Mesendoderm (in vitro differentiated cells): ENCODE results near the gene DSCAML1.

ENCODE experiments used
- DNase-seq: peaks from one replicate; pipeline ENCODE4 v3.0.0; 2013
- H2AK5ac ChIP-seq: 2 replicates; pipeline ENCODE4 v1.6.1; 2013; ENCODE audit warnings: low read length, inconsistent platforms
- H2BK120ac ChIP-seq: 2 replicates; pipeline ENCODE4 v1.6.1; 2013; ENCODE audit warnings: low read depth, mild to moderate bottlenecking, low read length, moderate library complexity, mixed read lengths
- H2BK15ac ChIP-seq: replicated peaks from 2 replicates; pipeline ENCODE4 v1.6.1; 2013; ENCODE audit warnings: low read depth, mild to moderate bottlenecking, moderate library complexity
- H2BK5ac ChIP-seq: 2 replicates; pipeline ENCODE4 v1.6.1; 2013; ENCODE audit warnings: low read length, inconsistent platforms
- H3K18ac ChIP-seq: 2 replicates; pipeline ENCODE4 v1.6.1; 2013; ENCODE audit warnings: mild to moderate bottlenecking, low read length, mixed read lengths
- H3K23ac ChIP-seq: one replicate; pipeline ENCODE4 v1.6.1; 2013; ENCODE audit warnings: low read length
- H3K27ac ChIP-seq: 2 replicates; pipeline ENCODE4 v1.5.1; 2013; ENCODE audit warnings: low read depth, mild to moderate bottlenecking, inconsistent platforms, low read length, moderate library complexity
- H3K27me3 ChIP-seq: 2 replicates; pipeline ENCODE4 v1.6.1; 2013; ENCODE audit warnings: low read length, control low read depth, mild to moderate bottlenecking, inconsistent platforms; ENCODE audit not compliant: insufficient read depth, poor library complexity
- H3K36me3 ChIP-seq: 2 replicates; pipeline ENCODE4 v1.6.1; 2013; ENCODE audit warnings: low read length, inconsistent platforms; ENCODE audit not compliant: control insufficient read depth, insufficient read depth
- H3K4ac ChIP-seq: one replicate; pipeline ENCODE4 v1.6.1; 2013; ENCODE audit warnings: low read depth, mild to moderate bottlenecking, low read length, moderate library complexity
- H3K4me1 ChIP-seq: 2 replicates; pipeline ENCODE4 v1.6.1; 2013; ENCODE audit warnings: low read depth, low read length, inconsistent platforms; ENCODE audit not compliant: control insufficient read depth
- H3K4me2 ChIP-seq: 2 replicates; pipeline ENCODE4 v1.6.1; 2013; ENCODE audit warnings: low read length
- H3K4me3 ChIP-seq: 2 replicates; pipeline ENCODE4 v1.5.1; 2013; ENCODE audit warnings: mild to moderate bottlenecking, low read length
- H3K56ac ChIP-seq: one replicate; pipeline ENCODE4 v1.6.1; 2013; ENCODE audit warnings: low read length
- H3K79me1 ChIP-seq: 2 replicates; pipeline ENCODE4 v1.6.1; 2013; ENCODE audit warnings: low read length, inconsistent platforms
- H3K79me2 ChIP-seq: 2 replicates; pipeline ENCODE4 v1.6.1; 2013; ENCODE audit warnings: mild to moderate bottlenecking, low read length; ENCODE audit not compliant: control insufficient read depth, insufficient read depth
- H3K9ac ChIP-seq: 2 replicates; pipeline ENCODE4 v1.6.1; 2013; ENCODE audit warnings: low read length, inconsistent platforms
- H4K5ac ChIP-seq: one replicate; pipeline ENCODE4 v1.6.1; 2013; ENCODE audit warnings: low read length
- H4K8ac ChIP-seq: one replicate; pipeline ENCODE4 v1.6.1; 2013; ENCODE audit warnings: low read depth, mild to moderate bottlenecking, control low read depth, low read length, moderate library complexity
- WGBS: extraction: QIAGEN DNeasy Blood & Tissue Kit; methylation state at CpG from one replicate; pipeline ENCODE4 v1.1.7; 2013; ENCODE audit warnings: low lambda C conversion rate, missing lambda C conversion rate; ENCODE audit not compliant: insufficient coverage; ENCODE audit errors: extremely low coverage; 5-methylcytosine and 5-hydroxymethylcytosine counted together

The DSCAML1 gene

GRCh38 chr11:117438371-117439000, 358.5 kb downstream of the DSCAML1 start:
- H3K79me2 ChIP-seq, result no peaks in the 10 kb centered on the region
- WGBS, result no CpG with 5 or more reads among the region's 17 CpGs
- H3K4me3 ChIP-seq, result no peak overlapping the region
- H4K5ac ChIP-seq, result no peak overlapping the region
- no peak overlapping the region for H3K56ac ChIP-seq
- no peak overlapping the region for H3K9ac ChIP-seq
- no peak overlapping the region for H2BK15ac ChIP-seq
- H2BK5ac ChIP-seq, result no peak overlapping the region
- no peak overlapping the region for H3K23ac ChIP-seq
- no peak for DNase-seq
- no peak overlapping the region for H3K4me2 ChIP-seq
- no peak overlapping the region for H4K8ac ChIP-seq
- H3K18ac ChIP-seq, result no peak overlapping the region
- H3K27me3 ChIP-seq, result no peaks in the 10 kb centered on the region
- H3K27ac ChIP-seq, result no peak overlapping the region
- H2AK5ac ChIP-seq, result no peak overlapping the region
- no peak overlapping the region for H3K4ac ChIP-seq
- no peaks in the 10 kb centered on the region for H3K36me3 ChIP-seq
- H3K4me1 ChIP-seq, result no peaks in the 10 kb centered on the region
- no peaks in the 10 kb centered on the region for H3K79me1 ChIP-seq
- H2BK120ac ChIP-seq, result no peak overlapping the region

GRCh38 chr11:117437791-117438130, 359.3 kb downstream of the DSCAML1 start:
- Histone ChIP-seq H4K5ac (no peak overlapping the region), H3K79me2 (no peaks in the 10 kb centered on the region), H3K4me1 (no peaks in the 10 kb centered on the region), H3K56ac (no peak overlapping the region), H3K18ac (no peak overlapping the region), H3K36me3 (no peaks in the 10 kb centered on the region), H3K4ac (no peak overlapping the region), H3K23ac (no peak overlapping the region), H2AK5ac (no peak overlapping the region), H3K79me1 (no peaks in the 10 kb centered on the region), H3K27me3 (no peaks in the 10 kb centered on the region), H2BK15ac (no peak overlapping the region), H2BK120ac (no peak overlapping the region), H4K8ac (no peak overlapping the region), H3K4me3 (no peak overlapping the region), H3K9ac (no peak overlapping the region), H2BK5ac (no peak overlapping the region), H3K27ac (no peak overlapping the region), H3K4me2 (no peak overlapping the region)
- WGBS, result no CpG with 5 or more reads among the region's 14 CpGs
- DNase-seq, result no peak

GRCh38 chr11:117437041-117437790, 359.8 kb downstream of the DSCAML1 start:
- no peak overlapping the region for H3K4me2 ChIP-seq
- H3K4ac ChIP-seq, result no peak overlapping the region
- no peak overlapping the region for H2BK5ac ChIP-seq
- no peaks in the 10 kb centered on the region for H3K4me1 ChIP-seq
- H3K36me3 ChIP-seq, result no peaks in the 10 kb centered on the region
- no peak for DNase-seq
- H3K9ac ChIP-seq, result no peak overlapping the region
- H4K8ac ChIP-seq, result no peak overlapping the region
- H3K56ac ChIP-seq, result no peak overlapping the region
- H3K27me3 ChIP-seq, result no peaks in the 10 kb centered on the region
- no peak overlapping the region for H2BK15ac ChIP-seq
- H3K23ac ChIP-seq, result no peak overlapping the region
- no peak overlapping the region for H3K4me3 ChIP-seq
- no peak overlapping the region for H2AK5ac ChIP-seq
- WGBS, result no CpG with 5 or more reads among the region's 23 CpGs
- no peak overlapping the region for H3K18ac ChIP-seq
- H3K79me1 ChIP-seq, result no peaks in the 10 kb centered on the region
- H2BK120ac ChIP-seq, result no peak overlapping the region
- no peak overlapping the region for H4K5ac ChIP-seq
- no peaks in the 10 kb centered on the region for H3K79me2 ChIP-seq
- H3K27ac ChIP-seq, result no peak overlapping the region

- Histone ChIP-seq H3K79me1 (no peaks in the 10 kb centered on the region), H3K23ac (no peak overlapping the region), H3K36me3 (no peaks in the 10 kb centered on the region), H3K4ac (no peak overlapping the region), H3K27me3 (no peaks in the 10 kb centered on the region), H3K9ac (no peak overlapping the region), H3K18ac (no peak overlapping the region), H3K4me3 (no peak overlapping the region), H3K79me2 (no peaks in the 10 kb centered on the region), H3K56ac (no peak overlapping the region), H4K5ac (no peak overlapping the region), H2BK5ac (no peak overlapping the region), H3K4me2 (no peak overlapping the region), H4K8ac (no peak overlapping the region), H2AK5ac (no peak overlapping the region), H3K27ac (no peak overlapping the region), H2BK15ac (no peak overlapping the region), H3K4me1 (no peaks in the 10 kb centered on the region), H2BK120ac (no peak overlapping the region)
- no CpG with 5 or more reads among the region's 6 CpGs for WGBS
- DNase-seq, result no peak
Measured at GRCh38 chr11:117435326-117435725, 361.7 kb downstream of the DSCAML1 start.

- Histone ChIP-seq H3K4me1 (peaks cover 2% of the 10 kb centered on the region), H3K79me1 (no peaks in the 10 kb centered on the region), H4K5ac (no peak overlapping the region), H3K4me2 (no peak overlapping the region), H3K56ac (no peak overlapping the region), H3K18ac (no peak overlapping the region), H3K36me3 (no peaks in the 10 kb centered on the region), H2BK5ac (no peak overlapping the region), H3K9ac (no peak overlapping the region), H3K79me2 (no peaks in the 10 kb centered on the region), H3K27ac (no peak overlapping the region), H3K23ac (no peak overlapping the region), H3K27me3 (no peaks in the 10 kb centered on the region), H4K8ac (no peak overlapping the region), H2AK5ac (no peak overlapping the region), H2BK15ac (no peak overlapping the region), H2BK120ac (no peak overlapping the region), H3K4ac (no peak overlapping the region), H3K4me3 (no peak overlapping the region)
- no peak for DNase-seq
- 100% methylated on average over 1 of the region's 1 CpG for WGBS
Measured at GRCh38 chr11:117434481-117434880, 362.5 kb downstream of the DSCAML1 start.

DNA sequence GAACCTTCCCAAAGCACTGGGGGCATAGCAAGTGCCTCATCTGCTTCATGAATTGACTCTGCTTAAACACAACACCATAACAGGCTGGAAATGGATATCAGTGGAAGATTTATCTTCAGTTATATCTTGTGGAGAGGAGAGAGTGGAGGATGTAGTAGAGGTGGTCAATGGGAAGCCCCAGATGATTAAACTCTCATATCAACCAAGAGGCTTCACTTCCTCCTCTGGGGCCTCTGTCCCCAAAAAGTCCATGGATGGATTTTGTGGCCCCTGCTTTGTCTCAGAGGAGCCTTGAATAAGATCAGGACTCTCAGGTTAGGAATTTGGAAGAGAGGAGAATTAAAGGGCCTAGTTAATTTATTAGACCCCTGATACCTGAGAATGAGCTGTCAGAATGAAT, 363.3 kb downstream of the DSCAML1 start:
- Histone ChIP-seq H4K8ac (no peak overlapping the region), H3K4me1 (peaks cover 4% of the 10 kb centered on the region), H2BK15ac (no peak overlapping the region), H3K79me2 (no peaks in the 10 kb centered on the region), H3K36me3 (no peaks in the 10 kb centered on the region), H3K27ac (no peak overlapping the region), H3K4me2 (no peak overlapping the region), H3K4ac (no peak overlapping the region), H4K5ac (no peak overlapping the region), H3K9ac (no peak overlapping the region), H2AK5ac (no peak overlapping the region), H3K18ac (no peak overlapping the region), H2BK120ac (no peak overlapping the region), H3K79me1 (no peaks in the 10 kb centered on the region), H3K27me3 (no peaks in the 10 kb centered on the region), H2BK5ac (no peak overlapping the region), H3K56ac (no peak overlapping the region), H3K23ac (no peak overlapping the region), H3K4me3 (no peak overlapping the region)
- no peak for DNase-seq
